Neural progenitor cell (in vitro differentiated cells): ENCODE data around the gene C19orf25. TPM values are rescaled to one million over a fixed set of nuclear protein-coding genes. Genes with fewer than 3 reads are reported as not detected.

Experiments used
- DNase-seq: peaks from one replicate; pipeline ENCODE4 v3.0.0-alpha.2; 2016; ENCODE audit warnings: low spot score
- H2AFZ ChIP-seq: fragments of 200-600 bp; sonication (generic); replicated peaks from 2 replicates; pipeline ENCODE4 v1.6.1; 2016; ENCODE audit warnings: antibody characterized with exemption
- H3F3A ChIP-seq: fragments of 200-600 bp; sonication (generic); 2 replicates; pipeline ENCODE4 v1.6.1; 2016; ENCODE audit warnings: antibody characterized with exemption, low read depth
- H3K27ac ChIP-seq: fragments of 200-600 bp; sonication (generic); 2 replicates; pipeline ENCODE4 v1.5.1; 2016; ENCODE audit warnings: mild to moderate bottlenecking
- H3K27me3 ChIP-seq: fragments of 200-600 bp; sonication (generic); 2 replicates; pipeline ENCODE4 v1.6.1; 2016; ENCODE audit warnings: mild to moderate bottlenecking, moderate library complexity
- H3K36me3 ChIP-seq: fragments of 200-600 bp; sonication (generic); 2 replicates; pipeline ENCODE4 v1.5.1; 2016
- H3K4me1 ChIP-seq: fragments of 200-600 bp; sonication (generic); 2 replicates; pipeline ENCODE4 v1.6.1; 2016; ENCODE audit warnings: mixed run types
- H3K4me2 ChIP-seq: fragments of 200-600 bp; sonication (generic); 2 replicates; pipeline ENCODE4 v1.6.1; 2016
- H3K4me3 ChIP-seq: fragments of 200-600 bp; sonication (generic); 2 replicates; pipeline ENCODE4 v1.5.1; 2016
- H3K79me2 ChIP-seq: fragments of 200-600 bp; sonication (generic); 2 replicates; pipeline ENCODE4 v1.6.1; 2016; ENCODE audit warnings: low read depth
- H3K9ac ChIP-seq: fragments of 200-600 bp; sonication (generic); 2 replicates; pipeline ENCODE4 v1.6.1; 2016
- H3K9me3 ChIP-seq: fragments of 200-600 bp; sonication (generic); 2 replicates; pipeline ENCODE4 v1.5.1; 2016; ENCODE audit warnings: low read depth
- H4K20me1 ChIP-seq: fragments of 200-600 bp; sonication (generic); 2 replicates; pipeline ENCODE4 v1.6.1; 2016; ENCODE audit warnings: low read depth
- H3K27ac Mint-ChIP-seq: 3 replicates; pipeline ENCODE4 v1.8.0; 2021; ENCODE audit warnings: mixed read lengths
- H3K27me3 Mint-ChIP-seq: 2 replicates; pipeline ENCODE4 v1.8.0; 2022; ENCODE audit warnings: low read depth, mild to moderate bottlenecking, inconsistent platforms, moderate library complexity, mixed read lengths; ENCODE audit not compliant: insufficient read depth
- H3K36me3 Mint-ChIP-seq: 3 replicates; pipeline ENCODE4 v1.8.0; 2021; ENCODE audit warnings: mixed read lengths
- H3K4me1 Mint-ChIP-seq: 3 replicates; pipeline ENCODE4 v1.8.0; 2021; ENCODE audit warnings: mixed read lengths
- H3K4me3 Mint-ChIP-seq: 3 replicates; pipeline ENCODE4 v1.8.0; 2021; ENCODE audit warnings: mild to moderate bottlenecking, moderate library complexity, mixed read lengths
- H3K9me3 Mint-ChIP-seq: 3 replicates; pipeline ENCODE4 v1.8.0; 2020; ENCODE audit warnings: mixed read lengths
- CTCF ChIP-seq: fragments of 200-600 bp; sonication (generic); IDR thresholded peaks from 2 replicates; pipeline ENCODE4 v1.5.1; 2017; ENCODE audit warnings: antibody characterized with exemption, mild to moderate bottlenecking
- EZH2 ChIP-seq: fragments of 200-600 bp; sonication (generic); IDR thresholded peaks from 2 replicates; pipeline ENCODE4 v1.6.1; 2017; ENCODE audit warnings: antibody characterized with exemption, mild to moderate bottlenecking, moderate library complexity
- EZH2phosphoT487 ChIP-seq: fragments of 200-600 bp; sonication (generic); IDR thresholded peaks from 2 replicates; pipeline ENCODE4 v1.6.1; 2017; ENCODE audit warnings: antibody characterized with exemption
- total RNA-seq: library from RNA; depleted of rRNA; stranded (reverse); fragments of >200 nt; gene quantifications from 2 replicates; pipeline ENCODE4 v1.2.3, GENCODE V29; 2015; ENCODE audit warnings: low replicate concordance

C19orf25 gene
- total RNA-seq, 1 donor from 2014 or later: 14.4 TPM

GRCh38 chr19:1427221-1427920, 51.6 kb downstream of the C19orf25 start:
- Mint-ChIP-seq H3K27me3 (peaks cover 10% of the 10 kb centered on the region), H3K27ac (no peak overlapping the region), H3K9me3 (no peaks in the 10 kb centered on the region), H3K4me1 (peaks cover 54% of the 10 kb centered on the region), H3K36me3 (peaks cover 16% of the 10 kb centered on the region), H3K4me3 (no peak overlapping the region)
- no peak for TF ChIP-seq EZH2
- no peaks in the 10 kb centered on the region for H3K36me3 ChIP-seq
- no peak for DNase-seq
- H3K4me3 ChIP-seq: no peak overlapping the region
- H2AFZ ChIP-seq: no peak overlapping the region
- no peak overlapping the region for H3K9ac ChIP-seq
- H3F3A ChIP-seq: peaks cover 8% of the 10 kb centered on the region
- H3K27me3 ChIP-seq: no peaks in the 10 kb centered on the region
- no peak overlapping the region for H3K4me2 ChIP-seq
- peaks cover 45% of the 10 kb centered on the region for H3K79me2 ChIP-seq
- H3K27ac ChIP-seq: no peak overlapping the region
- peaks cover 87% of the 10 kb centered on the region for H4K20me1 ChIP-seq
- peaks cover 13% of the 10 kb centered on the region for H3K4me1 ChIP-seq
- no peaks in the 10 kb centered on the region for H3K9me3 ChIP-seq

GRCh38 chr19:1426736-1427135, 52.3 kb downstream of the C19orf25 start:
- no peak for DNase-seq
- H3K27ac ChIP-seq: no peak overlapping the region
- peak overlapping the region; percentile 32 for H3K9ac ChIP-seq
- TF ChIP-seq EZH2 (no peak), CTCF (no peak), EZH2phosphoT487 (no peak)
- H3K79me2 ChIP-seq: peaks cover 52% of the 10 kb centered on the region
- peaks cover 87% of the 10 kb centered on the region for H4K20me1 ChIP-seq
- Mint-ChIP-seq H3K4me3 (no peak overlapping the region), H3K27ac (no peak overlapping the region), H3K36me3 (peaks cover 17% of the 10 kb centered on the region), H3K27me3 (peaks cover 10% of the 10 kb centered on the region), H3K9me3 (no peaks in the 10 kb centered on the region), H3K4me1 (peaks cover 57% of the 10 kb centered on the region)
- no peak overlapping the region for H3K4me2 ChIP-seq
- H3F3A ChIP-seq: peaks cover 8% of the 10 kb centered on the region
- no peaks in the 10 kb centered on the region for H3K36me3 ChIP-seq
- H3K4me3 ChIP-seq: no peak overlapping the region
- no peak overlapping the region for H2AFZ ChIP-seq
- H3K4me1 ChIP-seq: peaks cover 13% of the 10 kb centered on the region
- H3K27me3 ChIP-seq: no peaks in the 10 kb centered on the region
- H3K9me3 ChIP-seq: no peaks in the 10 kb centered on the region

GRCh38 chr19:1425902-1426301, 53.1 kb downstream of the C19orf25 start:
- Histone ChIP-seq H3K27ac (no peak overlapping the region), H3K9me3 (no peaks in the 10 kb centered on the region), H3K36me3 (no peaks in the 10 kb centered on the region), H3F3A (peaks cover 8% of the 10 kb centered on the region), H3K79me2 (peaks cover 56% of the 10 kb centered on the region), H3K27me3 (no peaks in the 10 kb centered on the region), H3K9ac (peak overlapping the region; percentile 32), H3K4me3 (no peak overlapping the region), H4K20me1 (peaks cover 90% of the 10 kb centered on the region), H3K4me1 (peaks cover 13% of the 10 kb centered on the region), H2AFZ (no peak overlapping the region), H3K4me2 (peak overlapping the region; percentile 31)
- Mint-ChIP-seq H3K27ac (no peak overlapping the region), H3K36me3 (peaks cover 17% of the 10 kb centered on the region), H3K4me1 (peaks cover 57% of the 10 kb centered on the region), H3K4me3 (peak overlapping the region; percentile 50), H3K9me3 (no peaks in the 10 kb centered on the region), H3K27me3 (peaks cover 10% of the 10 kb centered on the region)
- TF ChIP-seq EZH2phosphoT487 (no peak), EZH2 (no peak), CTCF (no peak)
- DNase-seq: no peak
